ENCODE results near the gene TERB1.

DNA sequence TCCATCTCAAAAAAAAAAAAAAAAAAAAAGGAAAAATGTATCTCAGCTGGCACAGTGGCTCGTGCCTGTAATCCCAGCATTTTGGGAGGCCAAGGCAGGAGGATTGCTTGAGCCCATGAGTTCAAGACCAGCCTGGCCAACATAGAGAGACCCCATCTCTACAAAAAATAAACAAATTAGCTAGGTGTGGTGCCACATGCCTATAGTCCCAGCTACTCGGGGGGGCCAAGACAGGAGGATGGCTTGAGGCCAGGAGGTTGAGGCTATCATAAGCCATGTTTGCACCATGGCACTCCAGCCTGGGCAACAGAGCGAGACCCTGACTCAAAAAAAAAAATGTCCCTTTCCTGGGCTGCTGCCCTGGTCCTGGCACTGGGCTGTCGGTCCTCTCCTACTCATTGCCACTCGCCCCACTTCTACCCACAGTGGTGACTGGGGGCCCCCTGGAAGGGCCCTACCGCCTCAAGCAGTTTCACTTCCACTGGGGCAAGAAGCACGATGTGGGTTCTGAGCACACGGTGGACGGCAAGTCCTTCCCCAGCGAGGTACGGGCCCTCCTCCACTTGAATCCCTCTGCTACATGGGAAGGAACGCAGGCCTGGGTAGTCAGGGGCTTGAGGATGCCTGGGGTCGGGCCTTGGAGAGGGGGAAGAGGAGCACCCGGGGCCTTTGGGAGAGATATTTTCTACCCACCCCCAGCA, 48.9 kb upstream of the TERB1 start:
- TF ChIP-seq, protein P1, sequence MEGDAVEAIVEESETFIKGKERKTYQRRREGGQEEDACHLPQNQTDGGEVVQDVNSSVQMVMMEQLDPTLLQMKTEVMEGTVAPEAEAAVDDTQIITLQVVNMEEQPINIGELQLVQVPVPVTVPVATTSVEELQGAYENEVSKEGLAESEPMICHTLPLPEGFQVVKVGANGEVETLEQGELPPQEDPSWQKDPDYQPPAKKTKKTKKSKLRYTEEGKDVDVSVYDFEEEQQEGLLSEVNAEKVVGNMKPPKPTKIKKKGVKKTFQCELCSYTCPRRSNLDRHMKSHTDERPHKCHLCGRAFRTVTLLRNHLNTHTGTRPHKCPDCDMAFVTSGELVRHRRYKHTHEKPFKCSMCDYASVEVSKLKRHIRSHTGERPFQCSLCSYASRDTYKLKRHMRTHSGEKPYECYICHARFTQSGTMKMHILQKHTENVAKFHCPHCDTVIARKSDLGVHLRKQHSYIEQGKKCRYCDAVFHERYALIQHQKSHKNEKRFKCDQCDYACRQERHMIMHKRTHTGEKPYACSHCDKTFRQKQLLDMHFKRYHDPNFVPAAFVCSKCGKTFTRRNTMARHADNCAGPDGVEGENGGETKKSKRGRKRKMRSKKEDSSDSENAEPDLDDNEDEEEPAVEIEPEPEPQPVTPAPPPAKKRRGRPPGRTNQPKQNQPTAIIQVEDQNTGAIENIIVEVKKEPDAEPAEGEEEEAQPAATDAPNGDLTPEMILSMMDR (conservative IDR thresholded peaks at IDR 0.05; ENCODE audit: low read length), result no peak
- no peak for TF ChIP-seq EZH2phosphoT487 (IDR thresholded peaks at IDR 0.05; ENCODE audit: borderline replicate concordance)

Data from Loucy (cell line).